WERI-Rb-1 (cell line): ENCODE data around the gene MYO18B.

Source experiments
- DNase-seq: peaks from one replicate; pipeline ENCODE4 v3.0.0-alpha.2; 2020
- H3K27ac ChIP-seq: fragments of 250-450 bp; sonication (Bioruptor Pico); 2 replicates; pipeline ENCODE4 v1.5.1; 2020; ENCODE audit warnings: mild to moderate bottlenecking, moderate library complexity
- H3K27me3 ChIP-seq: fragments of 250-450 bp; sonication (Bioruptor Pico); 2 replicates; pipeline ENCODE4 v1.5.1; 2021; ENCODE audit warnings: mild to moderate bottlenecking, low read depth, moderate library complexity; ENCODE audit not compliant: insufficient read depth, severe bottlenecking
- H3K36me3 ChIP-seq: fragments of 250-450 bp; sonication (Bioruptor Pico); 2 replicates; pipeline ENCODE4 v1.5.1; 2020; ENCODE audit warnings: mild to moderate bottlenecking, moderate library complexity
- H3K4me3 ChIP-seq: 2 replicates; pipeline ENCODE4 v1.5.1; 2011; ENCODE audit warnings: low read depth, mild to moderate bottlenecking, control low read depth, low read length
- H3K9me3 ChIP-seq: fragments of 250-450 bp; sonication (Bioruptor Pico); 2 replicates; pipeline ENCODE4 v1.5.1; 2021; ENCODE audit warnings: mild to moderate bottlenecking, moderate library complexity; ENCODE audit not compliant: severe bottlenecking
- CTCF ChIP-seq: IDR thresholded peaks from 2 replicates; pipeline ENCODE4 v1.5.1; 2011; ENCODE audit warnings: low read depth, mild to moderate bottlenecking, control low read depth, inconsistent platforms, low read length

Gene MYO18B

DNA sequence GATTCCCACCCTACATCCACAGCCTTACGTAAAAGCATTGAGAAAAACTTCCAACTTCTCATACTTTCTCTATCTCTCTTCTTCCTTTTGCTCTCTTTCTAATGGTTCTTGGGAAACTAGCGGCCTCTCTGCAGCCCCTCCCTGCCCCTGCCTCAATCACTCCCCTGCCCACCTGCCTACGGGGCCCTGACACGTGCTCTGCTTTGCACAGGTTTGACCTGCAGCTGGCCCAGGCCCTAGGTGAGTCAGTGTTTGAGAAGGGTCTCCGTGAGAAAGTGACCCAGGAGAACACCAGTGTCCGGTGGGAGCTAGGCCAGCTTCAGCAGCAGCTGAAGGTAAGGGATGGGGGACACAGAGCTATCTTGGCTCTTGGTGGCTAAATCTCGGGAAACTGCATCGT is 160.4 kb downstream of the MYO18B start:
- H3K36me3 ChIP-seq: no peaks in the 10 kb centered on the region
- DNase-seq: no peak
- H3K4me3 ChIP-seq: no peak overlapping the region
- no peak for TF ChIP-seq CTCF
- no peaks in the 10 kb centered on the region for H3K27me3 ChIP-seq
- no peak overlapping the region for H3K27ac ChIP-seq
- no peaks in the 10 kb centered on the region for H3K9me3 ChIP-seq

GRCh38 chr22:25903294-25903693 is 161.3 kb downstream of the MYO18B start:
- TF ChIP-seq CTCF: peak; percentile 70
- DNase-seq: peak; percentile 45
- no peak overlapping the region for H3K4me3 ChIP-seq
- no peaks in the 10 kb centered on the region for H3K36me3 ChIP-seq
- no peaks in the 10 kb centered on the region for H3K27me3 ChIP-seq
- H3K27ac ChIP-seq: no peak overlapping the region
- H3K9me3 ChIP-seq: no peaks in the 10 kb centered on the region

GRCh38 chr22:25908212-25908611 is 166.2 kb downstream of the MYO18B start:
- TF ChIP-seq CTCF: no peak

GRCh38 chr22:25908755-25909154 is 166.8 kb downstream of the MYO18B start:
- TF ChIP-seq CTCF: no peak
- Histone ChIP-seq H3K36me3 (no peaks in the 10 kb centered on the region), H3K27me3 (no peaks in the 10 kb centered on the region), H3K27ac (no peak overlapping the region), H3K9me3 (no peaks in the 10 kb centered on the region), H3K4me3 (no peak overlapping the region)
- no peak for DNase-seq

More at GRCh38 chr22:25908212-25908611, 166.2 kb downstream of the MYO18B start:
- Histone ChIP-seq H3K27ac (no peak overlapping the region), H3K9me3 (no peaks in the 10 kb centered on the region), H3K36me3 (no peaks in the 10 kb centered on the region), H3K27me3 (no peaks in the 10 kb centered on the region), H3K4me3 (no peak overlapping the region)
- no peak for DNase-seq

DNA sequence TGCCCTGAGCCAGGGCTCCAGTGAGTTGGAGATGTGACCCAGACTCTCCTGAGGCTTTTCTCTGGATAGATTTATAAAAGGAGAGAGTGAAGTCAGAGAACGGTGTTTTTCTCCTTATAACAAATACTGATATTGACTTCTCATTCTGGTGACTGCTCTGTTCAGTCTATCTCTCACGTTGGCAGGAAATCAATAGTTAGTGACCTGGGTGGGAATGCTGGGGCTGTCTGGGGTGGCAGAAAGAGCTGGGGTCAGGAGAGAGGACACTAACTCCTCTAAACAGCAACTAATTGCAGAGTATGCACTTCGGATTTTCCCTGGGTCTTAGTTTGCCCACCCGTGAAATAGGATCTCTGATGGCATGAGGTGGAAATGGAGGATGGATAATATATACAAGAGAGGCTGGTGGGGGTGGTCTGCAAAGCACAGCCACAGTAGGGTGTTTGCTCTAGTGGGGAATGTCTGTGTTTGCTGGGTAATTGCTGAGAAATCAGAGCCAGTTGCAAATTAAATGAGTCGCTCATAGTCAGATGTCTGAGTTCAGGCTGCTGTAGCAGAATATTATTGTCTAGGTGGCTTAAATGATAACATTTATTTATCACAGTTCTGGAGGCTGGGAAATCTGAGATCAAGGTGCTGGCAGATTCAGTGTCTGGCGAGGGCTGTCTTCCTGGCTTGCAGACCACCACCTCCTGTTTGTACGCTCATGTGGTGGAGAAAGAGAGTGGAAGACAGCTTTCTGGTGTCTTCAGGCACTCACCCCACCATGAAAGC is 167.8 kb downstream of the MYO18B start:
- no peaks in the 10 kb centered on the region for H3K9me3 ChIP-seq
- H3K27me3 ChIP-seq: no peaks in the 10 kb centered on the region
- no peaks in the 10 kb centered on the region for H3K36me3 ChIP-seq
- no peak for TF ChIP-seq CTCF
- H3K4me3 ChIP-seq: no peak overlapping the region
- DNase-seq: no peak
- no peak overlapping the region for H3K27ac ChIP-seq
